ENCODE data around the gene SPTLC3. TPM values are rescaled to one million over a fixed set of nuclear protein-coding genes. Genes with fewer than 3 reads are reported as not detected.

The SPTLC3 gene
- total RNA-seq, 1 experiment from 2014 or later, result 10.7 TPM

GRCh38 chr20:13142143-13142542, 133.4 kb downstream of the SPTLC3 start:
- Histone ChIP-seq H3K4me1 (replicated peaks; ENCODE audit: insufficient read depth) (no peaks in the 10 kb centered on the region), H3K9me2 (ENCODE audit: insufficient read depth) (no peaks in the 10 kb centered on the region; the same call in 1 of the 2 replicates), H3F3A (ENCODE audit: insufficient read depth, low read depth) (no peaks in the 10 kb centered on the region), H3K9me3 (ENCODE audit: insufficient read depth, low read depth) (no peaks in the 10 kb centered on the region), H2AFZ (no peak overlapping the region), H3K79me2 (ENCODE audit: low read depth) (no peaks in the 10 kb centered on the region), H3K4me3 (no peak overlapping the region), H3K4me2 (no peak overlapping the region), H3K27ac (no peak overlapping the region), H3K36me3 (ENCODE audit: low read depth) (no peaks in the 10 kb centered on the region), H3K27me3 (ENCODE audit: insufficient read depth, low read depth) (no peaks in the 10 kb centered on the region), H4K20me1 (ENCODE audit: insufficient read depth) (no peaks in the 10 kb centered on the region)
- BruUV-seq (replicated peaks), result no TSS peak
- no peak for TF ChIP-seq EZH2 (IDR thresholded peaks at IDR 0.05; ENCODE audit: low read depth)
- DNase-seq, result no peak
- ChIA-PET CTCF (no interaction called here), POLR2A (ENCODE audit: unreplicated experiment) (no interaction called here)
- intact Hi-C loops (cut with micrococcal nuclease; ENCODE audit: unreplicated experiment), result no loop called here

- Histone ChIP-seq H3K27me3 (ENCODE audit: insufficient read depth, low read depth) (no peaks in the 10 kb centered on the region), H3K9me3 (ENCODE audit: insufficient read depth, low read depth) (no peaks in the 10 kb centered on the region), H3K36me3 (ENCODE audit: low read depth) (no peaks in the 10 kb centered on the region), H3K9me2 (ENCODE audit: insufficient read depth) (no peaks in the 10 kb centered on the region; the same call in 1 of the 2 replicates), H3F3A (ENCODE audit: insufficient read depth, low read depth) (no peaks in the 10 kb centered on the region), H3K4me3 (no peak overlapping the region), H3K4me2 (no peak overlapping the region), H2AFZ (no peak overlapping the region), H3K27ac (no peak overlapping the region), H3K79me2 (ENCODE audit: low read depth) (no peaks in the 10 kb centered on the region), H3K4me1 (replicated peaks; ENCODE audit: insufficient read depth) (no peaks in the 10 kb centered on the region), H4K20me1 (ENCODE audit: insufficient read depth) (no peaks in the 10 kb centered on the region)
- intact Hi-C loops (cut with micrococcal nuclease; ENCODE audit: unreplicated experiment), result no loop called here
- POLR2A ChIA-PET (ENCODE audit: unreplicated experiment), result no interaction called here
- CTCF ChIA-PET, result no interaction called here
- no TSS peak for BruUV-seq (replicated peaks)
- no peak for DNase-seq
- TF ChIP-seq CTCF (conservative IDR thresholded peaks at IDR 0.05), result no peak
- TF ChIP-seq EZH2 (IDR thresholded peaks at IDR 0.05; ENCODE audit: low read depth), result no peak
Observed at GRCh38 chr20:13147071-13147963, 138.5 kb downstream of the SPTLC3 start.

- DNase-seq, result no peak
- no peaks in the 10 kb centered on the region for H3K36me3 ChIP-seq (ENCODE audit: low read depth)
- TF ChIP-seq EZH2 (IDR thresholded peaks at IDR 0.05; ENCODE audit: low read depth), result no peak
- TF ChIP-seq CTCF (conservative IDR thresholded peaks at IDR 0.05), result no peak
- intact Hi-C loops (cut with micrococcal nuclease; ENCODE audit: unreplicated experiment), result no loop called here
- no peaks in the 10 kb centered on the region; the same call in 1 of the 2 replicates for H3K9me2 ChIP-seq (ENCODE audit: insufficient read depth)
- no peaks in the 10 kb centered on the region for H3K9me3 ChIP-seq (ENCODE audit: insufficient read depth, low read depth)
- H2AFZ ChIP-seq, result no peak overlapping the region
- no peak overlapping the region for H3K4me3 ChIP-seq
- no peaks in the 10 kb centered on the region for H4K20me1 ChIP-seq (ENCODE audit: insufficient read depth)
- H3F3A ChIP-seq (ENCODE audit: insufficient read depth, low read depth), result no peaks in the 10 kb centered on the region
- no TSS peak for BruUV-seq (replicated peaks)
- H3K27ac ChIP-seq, result no peak overlapping the region
- H3K79me2 ChIP-seq (ENCODE audit: low read depth), result no peaks in the 10 kb centered on the region
- H3K4me1 ChIP-seq (replicated peaks; ENCODE audit: insufficient read depth), result no peaks in the 10 kb centered on the region
- H3K27me3 ChIP-seq (ENCODE audit: insufficient read depth, low read depth), result no peaks in the 10 kb centered on the region
- POLR2A ChIA-PET (ENCODE audit: unreplicated experiment), result no interaction called here
- CTCF ChIA-PET, result no interaction called here
- no peak overlapping the region for H3K4me2 ChIP-seq
Observed at GRCh38 chr20:13147971-13148370, 139.2 kb downstream of the SPTLC3 start.
